PC-3 (cell line): ENCODE results near the gene DNAH14. TPM values are rescaled to one million over a fixed set of nuclear protein-coding genes. Genes with fewer than 3 reads are reported as not detected.
"Not testable (repeated sequence)": the region's sequence is repeated elsewhere in the genome, so short reads cannot be mapped to it uniquely, and the experiment has no call there.

ENCODE experiments used
- ATAC-seq: fragments of 200-7000 bp; cut with Tn5 transposase; 2 replicates; pipeline ENCODE4 v1.9.1; 2020; ENCODE audit warnings: mild to moderate bottlenecking, moderate library complexity
- BruUV-seq: library from RNA; stranded (reverse); fragments of 400-500 nt; replicated peaks from 2 replicates; lab custom pipeline; 2021; lab: Mats Ljungman, UMichigan
- CTCF ChIA-PET: fragments of 300-600 bp; sonication (Branson Sonifier 250); formaldehyde crosslinking; loops from one replicate; lab custom pipeline; 2022; ENCODE audit warnings: antibody characterized with exemption; lab: Charles Lee
- POLR2A ChIA-PET: fragments of 300-600 bp; sonication (Branson Sonifier 250); formaldehyde crosslinking; loops from one replicate; lab custom pipeline; 2022; ENCODE audit warnings: antibody characterized with exemption; ENCODE audit not compliant: unreplicated experiment; lab: Charles Lee
- DNase-seq: peaks from one replicate; pipeline ENCODE4 v3.0.0-alpha.2; 2015
- H2AFZ ChIP-seq: fragments of 300-600 bp; sonication (generic); 2 replicates; pipeline ENCODE4 v1.6.0; 2016; ENCODE audit warnings: antibody characterized with exemption, low read length
- H3F3A ChIP-seq: fragments of 300-600 bp; sonication (generic); one replicate; pipeline ENCODE4 v1.6.0; 2017; ENCODE audit warnings: antibody characterized with exemption, low read length, control low read depth, mild to moderate bottlenecking; ENCODE audit not compliant: unreplicated experiment
- H3K27ac ChIP-seq: fragments of 300-600 bp; sonication (generic); 2 replicates; pipeline ENCODE4 v1.5.1; 2016; ENCODE audit warnings: mild to moderate bottlenecking, low read length
- H3K27me3 ChIP-seq: fragments of 300-600 bp; sonication (generic); 2 replicates; pipeline ENCODE4 v1.6.1; 2016; ENCODE audit warnings: low read length, mixed read lengths
- H3K36me3 ChIP-seq: fragments of 300-600 bp; sonication (generic); 2 replicates; pipeline ENCODE4 v1.6.1; 2016; ENCODE audit warnings: low read depth, mixed run types, low read length, mixed read lengths
- H3K4me1 ChIP-seq: fragments of 300-600 bp; sonication (generic); 2 replicates; pipeline ENCODE4 v1.5.1; 2016; ENCODE audit warnings: low read length; ENCODE audit not compliant: insufficient read depth
- H3K4me2 ChIP-seq: fragments of 300-600 bp; sonication (generic); 2 replicates; pipeline ENCODE4 v1.6.0; 2016; ENCODE audit warnings: low read length
- H3K4me3 ChIP-seq: fragments of 300-600 bp; sonication (generic); 2 replicates; pipeline ENCODE4 v1.5.1; 2016; ENCODE audit warnings: mild to moderate bottlenecking, low read length, mixed read lengths
- H3K79me2 ChIP-seq: fragments of 300-600 bp; sonication (generic); 2 replicates; pipeline ENCODE4 v1.6.1; 2017; ENCODE audit warnings: low read length, mixed read lengths
- H3K9ac ChIP-seq: fragments of 300-600 bp; sonication (generic); 2 replicates; pipeline ENCODE4 v1.6.0; 2016; ENCODE audit warnings: mild to moderate bottlenecking, low read length
- H3K9me2 ChIP-seq: fragments of 300-600 bp; sonication (generic); replicated peaks from 2 replicates; pipeline ENCODE4 v1.6.1; 2016; ENCODE audit warnings: mixed run types, low read length, mixed read lengths
- H3K9me3 ChIP-seq: fragments of 300-600 bp; sonication (generic); 2 replicates; pipeline ENCODE4 v1.6.1; 2016; ENCODE audit warnings: low read length, mixed read lengths
- H4K20me1 ChIP-seq: fragments of 300-600 bp; sonication (generic); 2 replicates; pipeline ENCODE4 v1.6.1; 2016; ENCODE audit warnings: low read length, mixed read lengths
- EZH2 ChIP-seq: fragments of 300-600 bp; sonication (generic); IDR thresholded peaks from one replicate; pipeline ENCODE4 v1.6.1; 2017; ENCODE audit warnings: antibody characterized with exemption, mild to moderate bottlenecking, low read length; ENCODE audit not compliant: unreplicated experiment
- EZH2phosphoT487 ChIP-seq: fragments of 300-600 bp; sonication (generic); IDR thresholded peaks from 2 replicates; pipeline ENCODE4 v1.6.1; 2018; ENCODE audit warnings: mild to moderate bottlenecking, antibody characterized with exemption, low read length, borderline replicate concordance
- intact Hi-C: fragments of 100-400 bp; cut with micrococcal nuclease; formaldehyde crosslinking; loops from 2 replicates; pipeline ENCODE4 v1.9.0; 2023
- total RNA-seq: library from RNA; depleted of rRNA; stranded (reverse); fragments of >200 nt; gene quantifications from 2 replicates; pipeline ENCODE4 v1.2.3, GENCODE V29; 2014
- TF ChIP-seq, protein P1 (sequence below): fragments of 300-600 bp; sonication (generic); conservative IDR thresholded peaks from 2 replicates; pipeline ENCODE4 v1.5.1; 2017; ENCODE audit warnings: antibody characterized with exemption, low read depth, mild to moderate bottlenecking, low read length

DNAH14 gene
- total RNA-seq, 1 experiment from 2014 or later, result 42.8 TPM

DNA sequence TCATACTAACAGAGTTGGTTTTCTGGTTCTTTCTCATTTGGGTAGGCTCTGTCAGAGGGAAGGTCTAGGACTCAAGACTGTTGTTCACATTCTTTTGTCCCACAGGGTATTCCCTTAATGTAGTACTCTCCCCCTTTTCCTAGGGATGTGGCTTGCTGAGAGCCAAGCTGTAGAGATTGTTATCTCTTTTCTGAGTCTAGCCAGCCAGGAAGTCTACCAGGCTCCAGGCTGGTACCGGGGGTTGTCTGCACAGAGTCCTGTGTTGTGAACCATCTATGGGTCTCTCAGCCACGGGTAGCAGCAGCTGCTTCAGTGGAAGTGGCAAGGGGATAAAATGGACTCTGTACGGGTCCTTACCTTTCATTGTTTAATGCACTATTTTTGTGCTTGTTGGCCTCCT, 272.0 kb downstream of the DNAH14 start:
- Histone ChIP-seq H3K4me1 (no peaks in the 10 kb centered on the region), H3K27me3 (no peaks in the 10 kb centered on the region), H3K9me2 (no peaks in the 10 kb centered on the region), H3K36me3 (no peaks in the 10 kb centered on the region), H3K9ac (no peak overlapping the region), H3K9me3 (no peaks in the 10 kb centered on the region), H3K4me3 (no peak overlapping the region), H3K27ac (no peak overlapping the region), H2AFZ (no peak overlapping the region), H3K4me2 (no peak overlapping the region), H3K79me2 (no peaks in the 10 kb centered on the region), H3F3A (no peaks in the 10 kb centered on the region), H4K20me1 (no peaks in the 10 kb centered on the region)
- BruUV-seq, result no TSS peak
- no peak for ATAC-seq
- CTCF ChIA-PET, result no interaction called here
- no peak for TF ChIP-seq EZH2phosphoT487
- no peak for TF ChIP-seq EZH2
- TF ChIP-seq, protein P1, sequence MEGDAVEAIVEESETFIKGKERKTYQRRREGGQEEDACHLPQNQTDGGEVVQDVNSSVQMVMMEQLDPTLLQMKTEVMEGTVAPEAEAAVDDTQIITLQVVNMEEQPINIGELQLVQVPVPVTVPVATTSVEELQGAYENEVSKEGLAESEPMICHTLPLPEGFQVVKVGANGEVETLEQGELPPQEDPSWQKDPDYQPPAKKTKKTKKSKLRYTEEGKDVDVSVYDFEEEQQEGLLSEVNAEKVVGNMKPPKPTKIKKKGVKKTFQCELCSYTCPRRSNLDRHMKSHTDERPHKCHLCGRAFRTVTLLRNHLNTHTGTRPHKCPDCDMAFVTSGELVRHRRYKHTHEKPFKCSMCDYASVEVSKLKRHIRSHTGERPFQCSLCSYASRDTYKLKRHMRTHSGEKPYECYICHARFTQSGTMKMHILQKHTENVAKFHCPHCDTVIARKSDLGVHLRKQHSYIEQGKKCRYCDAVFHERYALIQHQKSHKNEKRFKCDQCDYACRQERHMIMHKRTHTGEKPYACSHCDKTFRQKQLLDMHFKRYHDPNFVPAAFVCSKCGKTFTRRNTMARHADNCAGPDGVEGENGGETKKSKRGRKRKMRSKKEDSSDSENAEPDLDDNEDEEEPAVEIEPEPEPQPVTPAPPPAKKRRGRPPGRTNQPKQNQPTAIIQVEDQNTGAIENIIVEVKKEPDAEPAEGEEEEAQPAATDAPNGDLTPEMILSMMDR, result no peak
- intact Hi-C loops, result no loop called here
- POLR2A ChIA-PET, result no interaction called here
- DNase-seq, result no peak

DNA sequence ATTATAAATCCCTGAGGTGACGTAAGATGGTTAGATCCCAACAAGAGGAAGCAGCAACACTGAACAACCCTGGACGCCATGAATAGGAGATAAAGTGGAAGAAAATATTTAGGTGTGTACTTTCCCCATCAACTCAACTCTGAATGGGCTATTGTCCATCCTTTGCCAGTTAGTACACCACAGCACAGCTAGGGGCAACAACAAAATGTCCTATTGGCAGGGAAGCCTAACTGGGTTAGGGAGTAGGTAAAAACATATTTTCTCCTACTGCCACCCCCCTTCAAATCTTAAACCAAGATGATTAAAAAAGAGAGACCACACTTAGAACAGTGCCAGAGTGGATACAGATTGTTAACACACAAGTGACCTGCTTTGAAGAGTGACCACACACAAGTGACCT, 278.3 kb downstream of the DNAH14 start:
- no peaks in the 10 kb centered on the region for H3K79me2 ChIP-seq
- intact Hi-C loops, result no loop called here
- POLR2A ChIA-PET, result no interaction called here
- H3K27me3 ChIP-seq, result no peaks in the 10 kb centered on the region
- H3K27ac ChIP-seq, result no peak overlapping the region
- peaks cover 4% of the 10 kb centered on the region; the same call in 1 of the 2 replicates for H3K9me3 ChIP-seq
- H4K20me1 ChIP-seq, result no peaks in the 10 kb centered on the region
- CTCF ChIA-PET, result no interaction called here
- H3K4me2 ChIP-seq, result no peak overlapping the region
- H2AFZ ChIP-seq, result no peak overlapping the region
- H3K9ac ChIP-seq, result no peak overlapping the region
- no peak overlapping the region for H3K4me3 ChIP-seq
- no peaks in the 10 kb centered on the region for H3K4me1 ChIP-seq
- TF ChIP-seq EZH2 (no peak), EZH2phosphoT487 (no peak)
- TF ChIP-seq, protein P1, result no peak
- BruUV-seq, result no TSS peak
- no peaks in the 10 kb centered on the region for H3K9me2 ChIP-seq
- ATAC-seq, result no peak
- no peaks in the 10 kb centered on the region; the same call in 1 of the 2 replicates for H3K36me3 ChIP-seq
- no peaks in the 10 kb centered on the region for H3F3A ChIP-seq
- DNase-seq, result no peak

DNA sequence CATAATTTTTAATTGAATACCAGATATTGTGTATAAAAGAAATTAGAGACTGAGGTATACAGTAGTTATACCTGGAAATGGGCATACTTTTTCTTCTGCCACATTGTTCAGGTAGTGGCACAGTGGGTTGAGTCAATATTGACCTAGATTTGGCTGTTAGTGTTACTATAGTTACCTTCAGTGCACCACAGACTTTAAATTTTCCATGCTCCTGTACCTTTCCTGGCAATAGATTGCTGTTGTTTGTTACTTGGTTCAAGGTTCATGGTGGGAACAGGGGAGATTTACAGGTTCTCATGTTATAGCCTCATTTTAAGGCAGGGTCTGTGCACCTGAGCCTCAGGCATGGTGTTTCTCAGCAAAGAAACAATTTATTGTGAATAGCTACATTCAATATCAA, 279.7 kb downstream of the DNAH14 start:
- no peak overlapping the region for H3K4me2 ChIP-seq
- POLR2A ChIA-PET, result no interaction called here
- no peak for ATAC-seq
- no peaks in the 10 kb centered on the region; the same call in 1 of the 2 replicates for H3K36me3 ChIP-seq
- H3K9me3 ChIP-seq, result peaks cover 4% of the 10 kb centered on the region; the same call in 1 of the 2 replicates
- no peak overlapping the region for H3K4me3 ChIP-seq
- no TSS peak for BruUV-seq
- no peaks in the 10 kb centered on the region for H3F3A ChIP-seq
- no peak overlapping the region for H2AFZ ChIP-seq
- no peaks in the 10 kb centered on the region for H3K4me1 ChIP-seq
- no peak for TF ChIP-seq EZH2
- no peak for TF ChIP-seq EZH2phosphoT487
- TF ChIP-seq, protein P1, result no peak
- CTCF ChIA-PET, result no interaction called here
- intact Hi-C loops, result no loop called here
- DNase-seq, result no peak
- H3K9me2 ChIP-seq, result no peaks in the 10 kb centered on the region
- no peak overlapping the region for H3K9ac ChIP-seq
- H3K27ac ChIP-seq, result no peak overlapping the region
- H4K20me1 ChIP-seq, result no peaks in the 10 kb centered on the region
- H3K27me3 ChIP-seq, result no peaks in the 10 kb centered on the region
- no peaks in the 10 kb centered on the region for H3K79me2 ChIP-seq

DNA sequence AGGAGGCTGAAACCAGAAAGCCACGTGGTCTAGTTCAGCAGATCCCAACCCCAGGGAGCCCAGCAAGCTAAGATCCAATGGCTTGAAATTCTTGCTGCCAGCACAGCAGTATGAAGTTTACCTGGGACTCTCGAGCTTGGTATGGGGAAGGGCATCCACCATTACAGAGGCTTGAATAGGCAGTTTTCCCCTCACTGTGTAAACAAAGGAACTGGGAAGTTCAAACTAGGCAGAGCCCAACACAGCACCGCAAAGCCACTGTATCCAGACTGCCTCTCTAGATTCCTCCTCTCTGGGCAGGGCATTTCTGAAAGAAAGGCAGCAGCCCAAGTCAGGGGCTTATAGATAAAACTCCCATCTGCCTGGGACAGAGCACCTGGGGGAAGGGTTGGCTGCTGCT, 280.7 kb downstream of the DNAH14 start:
- H3K4me2 ChIP-seq, H3K9ac ChIP-seq, H3K36me3 ChIP-seq, POLR2A ChIA-PET, H3K9me2 ChIP-seq, H3F3A ChIP-seq, H4K20me1 ChIP-seq, H3K27ac ChIP-seq, ATAC-seq, H3K27me3 ChIP-seq, H3K79me2 ChIP-seq, H3K4me3 ChIP-seq, DNase-seq, H2AFZ ChIP-seq, BruUV-seq, CTCF ChIA-PET, H3K9me3 ChIP-seq, intact Hi-C loops, H3K4me1 ChIP-seq: not testable (repeated sequence)
